Coronary artery (tissue), 2 donors: ENCODE data around the gene F13B.
"Not testable (repeated sequence)": the region's sequence is repeated elsewhere in the genome, so short reads cannot be mapped to it uniquely, and the experiment has no call there.

Source experiments
- DNase-seq: peaks from one replicate; pipeline ENCODE4 v3.0.0-alpha.2; 2017; ENCODE audit warnings: low spot score
- H3K27ac ChIP-seq, 2 donors: fragments of 200-600 bp; sonication (generic); one replicate each; pipeline ENCODE4 v1.5.1; 2016 to 2019
- H3K4me3 ChIP-seq: fragments of 200-600 bp; sonication (generic); 2 replicates; pipeline ENCODE4 v1.5.1; 2016; ENCODE audit warnings: mild to moderate bottlenecking, moderate library complexity
- TF ChIP-seq, protein P1 (sequence below): fragments of 200-600 bp; sonication (generic); IDR thresholded peaks from one replicate; pipeline ENCODE4 v1.5.1; 2019; ENCODE audit warnings: antibody characterized with exemption

The F13B gene

DNA sequence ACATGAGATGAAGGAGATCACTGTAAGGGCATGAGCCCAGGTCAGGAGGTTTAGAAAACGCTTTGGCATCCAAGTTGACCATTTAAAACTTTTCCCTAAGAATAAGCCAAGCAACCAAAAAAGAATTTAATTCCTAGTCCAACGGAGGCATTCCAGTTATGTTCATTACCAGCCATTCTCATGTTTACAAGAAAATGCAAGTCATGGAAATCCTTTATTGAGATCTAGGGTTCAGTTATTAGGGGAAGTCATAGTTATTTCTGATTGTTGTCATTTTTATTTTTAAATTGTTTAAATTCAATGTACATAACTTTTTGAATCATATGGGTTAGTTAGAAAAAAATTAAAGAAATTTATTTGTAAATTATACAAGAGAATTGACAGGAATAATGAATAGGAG lies 65.2 kb downstream of the F13B start:
- no peak for DNase-seq
- TF ChIP-seq, protein P1, sequence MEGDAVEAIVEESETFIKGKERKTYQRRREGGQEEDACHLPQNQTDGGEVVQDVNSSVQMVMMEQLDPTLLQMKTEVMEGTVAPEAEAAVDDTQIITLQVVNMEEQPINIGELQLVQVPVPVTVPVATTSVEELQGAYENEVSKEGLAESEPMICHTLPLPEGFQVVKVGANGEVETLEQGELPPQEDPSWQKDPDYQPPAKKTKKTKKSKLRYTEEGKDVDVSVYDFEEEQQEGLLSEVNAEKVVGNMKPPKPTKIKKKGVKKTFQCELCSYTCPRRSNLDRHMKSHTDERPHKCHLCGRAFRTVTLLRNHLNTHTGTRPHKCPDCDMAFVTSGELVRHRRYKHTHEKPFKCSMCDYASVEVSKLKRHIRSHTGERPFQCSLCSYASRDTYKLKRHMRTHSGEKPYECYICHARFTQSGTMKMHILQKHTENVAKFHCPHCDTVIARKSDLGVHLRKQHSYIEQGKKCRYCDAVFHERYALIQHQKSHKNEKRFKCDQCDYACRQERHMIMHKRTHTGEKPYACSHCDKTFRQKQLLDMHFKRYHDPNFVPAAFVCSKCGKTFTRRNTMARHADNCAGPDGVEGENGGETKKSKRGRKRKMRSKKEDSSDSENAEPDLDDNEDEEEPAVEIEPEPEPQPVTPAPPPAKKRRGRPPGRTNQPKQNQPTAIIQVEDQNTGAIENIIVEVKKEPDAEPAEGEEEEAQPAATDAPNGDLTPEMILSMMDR, result no peak

DNA sequence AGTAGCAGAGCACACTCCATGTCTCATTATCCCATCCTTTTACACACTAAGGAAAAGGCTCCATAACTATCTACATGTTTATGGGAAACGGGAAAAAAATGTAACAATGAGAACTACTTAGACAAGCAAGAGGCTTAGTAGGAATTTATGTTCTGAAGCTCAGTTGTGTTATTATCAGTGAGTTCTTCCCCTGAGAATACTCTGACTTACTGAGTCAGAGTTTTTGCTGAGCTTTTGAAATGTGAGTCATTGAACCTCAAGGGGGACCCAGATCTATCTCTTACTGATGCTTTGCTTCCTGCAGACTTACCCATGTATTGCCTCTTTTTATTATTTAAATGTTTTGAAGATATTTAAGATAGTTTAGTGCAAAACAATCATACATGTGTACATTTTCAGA lies 69.6 kb downstream of the F13B start:
- no peak overlapping the region for H3K4me3 ChIP-seq
- no peak overlapping the region for H3K27ac ChIP-seq
- TF ChIP-seq, protein P1, result no peak
- no peak for DNase-seq

More for the DNA sequence above, 65.2 kb downstream of the F13B start:
- Histone ChIP-seq H3K4me3 (no peak overlapping the region), H3K27ac (no peak overlapping the region)

DNA sequence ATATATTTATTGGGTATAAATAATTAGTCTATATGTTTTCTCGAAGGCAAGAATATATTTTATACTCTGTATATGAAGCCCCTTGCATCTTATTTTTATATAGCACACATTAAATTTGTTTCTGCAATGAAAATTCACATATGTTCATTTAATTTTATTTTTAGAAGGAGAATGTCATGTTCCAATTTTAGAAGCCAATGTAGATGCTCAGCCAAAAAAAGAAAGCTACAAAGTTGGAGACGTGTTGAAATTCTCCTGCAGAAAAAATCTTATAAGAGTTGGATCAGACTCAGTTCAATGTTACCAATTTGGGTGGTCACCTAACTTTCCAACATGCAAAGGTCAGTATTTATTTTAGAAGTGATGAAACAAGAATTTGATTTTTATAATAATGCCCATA lies 73.1 kb downstream of the F13B start:
- Histone ChIP-seq H3K4me3 (no peak overlapping the region), H3K27ac (no peak overlapping the region)
- TF ChIP-seq, protein P1, result no peak
- DNase-seq, result no peak

DNA sequence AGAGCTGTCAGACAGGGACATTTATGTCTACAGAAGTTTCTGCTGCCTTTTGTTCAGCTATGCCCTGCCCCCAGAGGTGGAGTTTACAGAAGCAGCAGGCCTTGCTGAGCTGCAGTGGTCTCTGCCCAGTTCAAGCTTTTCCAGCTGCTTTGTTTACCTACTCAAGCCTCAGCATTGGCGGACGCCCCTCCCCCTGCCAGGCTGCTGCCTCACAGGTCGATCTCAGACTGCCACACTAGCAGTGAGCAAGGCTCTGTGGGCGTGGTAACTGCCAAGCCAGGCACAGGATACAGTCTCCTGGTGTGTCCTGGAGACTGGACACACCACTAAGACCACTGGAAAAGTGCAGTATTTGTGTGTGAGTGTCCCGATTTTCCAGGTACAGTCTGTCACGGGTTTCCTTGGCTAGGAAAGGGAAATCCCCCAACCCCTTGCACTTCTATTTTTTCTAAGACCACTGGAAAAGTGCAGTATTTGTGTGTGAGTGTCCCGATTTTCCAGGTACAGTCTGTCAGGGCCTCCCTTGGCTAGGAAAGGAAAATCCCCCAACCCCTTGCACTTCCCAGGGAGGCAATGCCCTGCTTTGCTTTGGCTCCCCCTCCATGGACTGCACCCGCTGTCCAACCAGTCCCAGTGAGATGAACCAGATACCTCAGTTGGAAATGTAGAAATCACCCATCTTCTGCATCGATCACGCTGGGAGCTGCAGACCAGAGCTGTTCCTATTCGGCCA lies 75.0 kb downstream of the F13B start:
- not testable (repeated sequence) for DNase-seq, H3K27ac ChIP-seq, H3K4me3 ChIP-seq
